Measurements from ENCODE around the gene DONSON.

DONSON gene

DNA sequence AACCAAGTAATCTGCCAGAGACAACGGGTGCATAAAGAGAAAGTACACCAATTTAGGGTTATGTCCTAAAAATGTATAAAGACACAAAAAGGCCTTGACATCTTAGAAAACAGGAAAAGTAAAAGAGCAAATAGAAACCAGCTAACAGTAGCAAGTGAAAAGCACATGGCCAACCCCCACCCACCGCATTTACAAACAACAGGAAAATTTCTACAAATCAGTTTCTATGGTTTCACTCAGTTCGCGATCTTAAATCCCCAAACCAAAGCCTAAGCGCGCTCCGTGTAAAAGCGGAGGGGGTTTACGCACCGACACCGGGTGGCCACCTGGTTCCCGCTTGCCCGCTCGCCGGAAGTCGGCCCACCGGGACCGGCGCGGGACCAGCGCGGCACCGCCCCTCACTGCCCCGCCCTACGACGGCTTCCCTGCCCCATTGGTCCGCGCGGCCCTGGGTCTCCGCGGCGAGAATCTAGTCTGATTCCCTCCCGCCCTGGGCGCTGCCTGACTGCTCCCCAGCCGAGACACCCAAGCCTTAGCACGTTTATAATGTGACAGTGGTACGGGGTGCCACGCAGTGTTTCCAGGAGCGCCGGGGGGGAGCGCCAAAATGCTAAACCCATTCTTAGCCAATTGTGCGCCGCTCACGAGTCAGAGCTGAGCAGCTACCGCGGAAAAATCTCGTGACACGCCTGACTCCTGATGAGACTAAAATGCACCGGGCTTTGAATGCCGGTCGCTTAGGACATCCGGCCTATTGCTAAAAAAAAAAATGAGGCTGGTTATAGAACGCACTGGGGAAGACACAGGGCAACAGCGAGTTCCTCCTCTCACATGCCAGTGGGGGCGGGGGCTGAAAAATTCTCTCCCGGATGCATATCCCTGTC is 46.5 kb downstream of the DONSON start, which contains the start of gene GART:
Gene GART (minus strand): TSS at position 362 of the 884 bp plus-strand sequence. CDS start 2,802 bp downstream, outside the sequence.
- peak in 54 of 56 donors; percentile 35 to 89 (median 73) for DNase-seq

GRCh38 chr21:33541105-33541711 is 47.3 kb downstream of the DONSON start:
- no peak for DNase-seq

GRCh38 chr21:33540711-33541104 is 47.8 kb downstream of the DONSON start:
- DNase-seq: no peak

DNA sequence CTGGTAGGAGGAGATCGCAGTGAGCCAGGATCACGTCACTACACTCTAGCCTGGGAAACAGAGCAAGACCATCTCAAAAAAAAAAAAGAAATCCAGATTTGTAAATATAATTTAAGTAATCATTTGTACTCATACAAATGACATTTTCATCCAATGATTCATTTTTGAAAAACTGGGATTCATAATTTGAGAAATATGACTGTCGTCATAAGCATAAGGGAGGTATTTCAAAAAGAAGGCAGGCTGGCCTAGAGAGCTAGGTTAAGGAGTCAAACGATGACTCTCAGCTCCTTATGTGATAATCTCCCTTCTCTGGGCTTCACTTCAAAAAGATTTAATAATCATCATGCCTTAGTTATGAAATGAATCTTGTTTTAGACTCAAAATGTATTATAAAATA is 48.9 kb downstream of the DONSON start:
- no peak for DNase-seq

GRCh38 chr21:33537212-33537611 is 51.3 kb downstream of the DONSON start:
- no peak for DNase-seq

- no peak for DNase-seq
These were observed 57.5 kb downstream of the DONSON start for GRCh38 chr21:33531007-33531406.
